HepG2 (cell line): Measurements from ENCODE around the gene ADAM19. TPM values are rescaled to one million over a fixed set of nuclear protein-coding genes. Genes with fewer than 3 reads are reported as not detected.

Source experiments
- ATAC-seq: fragments of 200-7000 bp; cut with Tn5 transposase; 3 replicates; pipeline ENCODE4 v1.9.1; 2020; ENCODE audit warnings: mild to moderate bottlenecking, moderate library complexity
- BruUV-seq: library from RNA; stranded (reverse); fragments of 400-500 nt; replicated peaks from 2 replicates; lab custom pipeline; 2021; lab: Mats Ljungman, UMichigan
- CTCF ChIA-PET: fragments of 300-600 bp; formaldehyde crosslinking; extraction: SDS; loops from one replicate; lab custom pipeline; 2021; ENCODE audit warnings: low total read pairs, inconsistent platforms, low intra/inter-chr PET ratio; lab: Yijun Ruan, JAX
- POLR2A ChIA-PET: fragments of 350-600 bp; sonication (Branson Sonifier 250); formaldehyde crosslinking; loops from one replicate; lab custom pipeline; 2020; ENCODE audit warnings: antibody characterized with exemption, inconsistent platforms; lab: Yijun Ruan, JAX
- DNase-seq: peaks from one replicate; pipeline ENCODE4 v3.0.0-alpha.2; 2015; ENCODE audit warnings: low spot score
- FAIRE-seq: peaks from 3 replicates; lab custom pipeline; 2011; peaks lifted over from hg19 to GRCh38; lab: Jason Lieb, UNC
- H2AFZ ChIP-seq: one replicate; pipeline ENCODE4 v1.6.1; 2011; ENCODE audit warnings: low read length, inconsistent platforms
- H3K27ac ChIP-seq: fragments of 300-600 bp; 3 replicates; pipeline ENCODE4 v1.8.0; 2011; ENCODE audit warnings: mixed run types, mild to moderate bottlenecking, mixed read lengths, low read length, inconsistent platforms; ENCODE audit not compliant: insufficient read depth; ENCODE audit errors: extremely low read length
- H3K27me3 ChIP-seq, 2 experiments: fragments of 200-600 bp in 1 of 2; 2 replicates in 1 of 2; 3 replicates in 1 of 2; pipeline versions ENCODE4 v1.6.0 to v1.8.0; 2011; ENCODE audit warnings: low read length in 2 of 2, mild to moderate bottlenecking in 2 of 2, moderate library complexity in 2 of 2, inconsistent platforms in 1 of 2; ENCODE audit not compliant: insufficient read depth in 2 of 2, control insufficient read depth in 1 of 2
- H3K36me3 ChIP-seq, 2 experiments: fragments of 200-600 bp in 1 of 2; replicated peaks in 1 of 2; 2 replicates in 1 of 2; 3 replicates in 1 of 2; pipeline versions ENCODE4 v1.5.1 to v1.8.0; 2011; ENCODE audit warnings: low read length in 2 of 2, inconsistent platforms in 1 of 2; ENCODE audit not compliant: insufficient read depth in 2 of 2, control insufficient read depth in 1 of 2
- H3K4me1 ChIP-seq: 2 replicates; pipeline ENCODE4 v1.5.1; 2012; ENCODE audit warnings: low read length, inconsistent platforms; ENCODE audit not compliant: insufficient read depth
- H3K4me2 ChIP-seq: 2 replicates; pipeline ENCODE4 v1.6.0; 2011; ENCODE audit warnings: low read depth, low read length, inconsistent platforms
- H3K4me3 ChIP-seq, 3 experiments: fragments of 200-600 bp in 1 of 3; sonication (generic), shearing (Covaris generic) in 1 of 3; replicated peaks in 1 of 3; 2 replicates each; pipeline ENCODE4 v1.5.1; 2011 to 2016; ENCODE audit warnings: low read length in 3 of 3, inconsistent platforms in 2 of 3, low read depth in 2 of 3, mild to moderate bottlenecking in 2 of 3, control low read depth in 1 of 3, mixed read lengths in 1 of 3; ENCODE audit not compliant: insufficient read depth in 1 of 3
- H3K79me2 ChIP-seq: one replicate; pipeline ENCODE4 v1.6.1; 2011; ENCODE audit warnings: low read length, inconsistent platforms; ENCODE audit not compliant: insufficient read depth
- H3K9ac ChIP-seq: 2 replicates; pipeline ENCODE4 v1.6.0; 2011; ENCODE audit warnings: mild to moderate bottlenecking, low read depth, low read length, inconsistent platforms; ENCODE audit not compliant: insufficient read depth
- H3K9me3 ChIP-seq: 2 replicates; pipeline ENCODE4 v1.5.1; 2012; ENCODE audit warnings: mild to moderate bottlenecking, low read length
- H4K20me1 ChIP-seq: 2 replicates; pipeline ENCODE4 v1.6.0; 2011; ENCODE audit warnings: inconsistent platforms, mild to moderate bottlenecking, low read length, moderate library complexity; ENCODE audit not compliant: insufficient read depth
- CEBPG ChIP-seq: IDR thresholded peaks from 2 replicates; pipeline ENCODE4 v1.6.1; 2016
- GABPB1 ChIP-seq: IDR thresholded peaks from 2 replicates; pipeline ENCODE4 v1.6.1; 2016; ENCODE audit warnings: mild to moderate bottlenecking, missing genetic modification reagents, moderate library complexity, missing compliant biosample characterization
- NFE2 ChIP-seq: sonication (generic); formaldehyde crosslinking; IDR thresholded peaks from 2 replicates; pipeline ENCODE4 v1.4.0; 2020; ENCODE audit warnings: missing genetic modification reagents
- STAT5B ChIP-seq: sonication (generic); formaldehyde crosslinking; IDR thresholded peaks from 2 replicates; pipeline ENCODE4 v1.4.0; 2020; ENCODE audit warnings: missing genetic modification reagents
- TCF7L2 ChIP-seq: IDR thresholded peaks from 2 replicates; pipeline ENCODE4 v1.6.1; 2011; ENCODE audit warnings: mild to moderate bottlenecking, low read depth, low read length, moderate library complexity
- TSC22D2 ChIP-seq: sonication (generic); formaldehyde crosslinking; IDR thresholded peaks from 2 replicates; pipeline ENCODE4 v1.5.1; 2020; ENCODE audit warnings: missing genetic modification reagents, mild to moderate bottlenecking, borderline replicate concordance
- ZBED4 ChIP-seq: sonication (generic); formaldehyde crosslinking; IDR thresholded peaks from 2 replicates; pipeline ENCODE4 v1.4.0; 2020; ENCODE audit warnings: missing genetic modification reagents, borderline replicate concordance
- ZNF121 ChIP-seq: sonication (generic); formaldehyde crosslinking; IDR thresholded peaks from 2 replicates; pipeline ENCODE4 v1.5.0; 2020; ENCODE audit warnings: mild to moderate bottlenecking, missing genetic modification reagents
- ZNF224 ChIP-seq: sonication (generic); formaldehyde crosslinking; IDR thresholded peaks from 2 replicates; pipeline ENCODE4 v1.5.0; 2020; ENCODE audit warnings: mild to moderate bottlenecking, missing genetic modification reagents
- ZNF674 ChIP-seq: sonication (generic); formaldehyde crosslinking; IDR thresholded peaks from 2 replicates; pipeline ENCODE4 v1.5.0; 2020; ENCODE audit warnings: low read depth, mild to moderate bottlenecking, missing genetic modification reagents
- ZSCAN21 ChIP-seq: sonication (generic); formaldehyde crosslinking; IDR thresholded peaks from 2 replicates; pipeline ENCODE4 v1.8.0; 2022; ENCODE audit warnings: mild to moderate bottlenecking, missing genetic modification reagents, moderate library complexity, borderline replicate concordance
- ZSCAN29 ChIP-seq: sonication (generic); formaldehyde crosslinking; conservative IDR thresholded peaks from 2 replicates; pipeline ENCODE4 v1.4.0; 2020; ENCODE audit warnings: mild to moderate bottlenecking, missing genetic modification reagents
- WGBS: methylation state at CpG from one replicate; pipeline ENCODE4 v1.1.6; 2017; ENCODE audit warnings: low lambda C conversion rate; 5-methylcytosine and 5-hydroxymethylcytosine counted together
- in situ Hi-C: cut with HindIII; loops from 2 replicates; pipeline ENCODE4 v1.10.0; 2017; ENCODE audit warnings: low pct_unique_long_range_greater_than_20kb; ENCODE audit not compliant: extremely low pct_ligation_motif_present
- intact Hi-C: fragments of 100-400 bp; cut with micrococcal nuclease; formaldehyde crosslinking; loops from one replicate; pipeline ENCODE4 v1.10.0; 2022; ENCODE audit not compliant: unreplicated experiment
- polyA plus RNA-seq, 8 experiments: library from polyadenylated mRNA; depleted of rRNA in 3 of 8; stranded (reverse) in 7 of 8; unstranded in 1 of 8; fragments of >200 nt; fragmentation: Illumina TruSeq in 4 of 8; extraction: Trizol in 4 of 8; gene quantifications; 2 replicates each; pipeline versions ENCODE4 v1.2.1 to v1.2.3, GENCODE V29; 2011 to 2016; ENCODE audit warnings: low read depth in 4 of 8, missing spikeins in 1 of 8, mixed read lengths in 1 of 8; ENCODE audit not compliant: insufficient read depth in 1 of 8
- total RNA-seq, 5 experiments: library from RNA; depleted of rRNA; stranded (reverse); fragments of >200 nt; fragmentation: Illumina TruSeq; extraction: Trizol; gene quantifications; 2 replicates each; pipeline ENCODE4 v1.2.3, GENCODE V29; 2016; ENCODE audit warnings: low read depth in 1 of 5
- TF ChIP-seq, protein P1 (sequence below): sonication (generic); formaldehyde crosslinking; conservative IDR thresholded peaks from 2 replicates; pipeline ENCODE4 v1.8.0; 2022; ENCODE audit warnings: mild to moderate bottlenecking, moderate library complexity, missing genetic modification reagents

The ADAM19 gene
- total and polyA plus RNA-seq, 2 of the 13 experiments (the other 11 are each of a cell fraction or from before 2014, with no cell fraction given), result 0.38 to 0.74 TPM

DNA sequence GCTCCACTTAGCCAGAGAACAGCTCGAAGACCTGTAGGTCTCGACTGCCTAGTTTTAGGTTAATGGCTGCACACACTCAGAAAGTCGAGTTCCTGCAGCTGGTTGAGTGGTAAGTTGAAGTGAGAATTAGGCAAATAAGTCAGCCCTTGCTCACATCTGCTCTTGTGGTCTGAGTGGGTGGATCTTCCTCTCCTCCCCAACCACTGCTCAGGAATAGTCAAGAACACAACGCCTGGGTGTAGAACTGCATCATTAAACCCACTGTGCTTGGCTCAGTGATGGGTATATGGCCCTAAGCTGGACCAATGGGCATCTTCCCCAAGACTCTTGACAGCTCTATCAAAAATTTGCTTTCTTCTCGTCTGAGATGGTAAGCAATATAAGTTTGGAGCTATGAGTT, 20.9 kb upstream of the ADAM19 start:
- intact Hi-C loops, result no loop called here
- no peak overlapping the region for H2AFZ ChIP-seq
- H3K9me3 ChIP-seq, result no peaks in the 10 kb centered on the region
- in situ Hi-C loops, result no loop called here
- no peak for TF ChIP-seq TSC22D2 (CRISPR knock-in tag)
- TF ChIP-seq, protein P1, sequence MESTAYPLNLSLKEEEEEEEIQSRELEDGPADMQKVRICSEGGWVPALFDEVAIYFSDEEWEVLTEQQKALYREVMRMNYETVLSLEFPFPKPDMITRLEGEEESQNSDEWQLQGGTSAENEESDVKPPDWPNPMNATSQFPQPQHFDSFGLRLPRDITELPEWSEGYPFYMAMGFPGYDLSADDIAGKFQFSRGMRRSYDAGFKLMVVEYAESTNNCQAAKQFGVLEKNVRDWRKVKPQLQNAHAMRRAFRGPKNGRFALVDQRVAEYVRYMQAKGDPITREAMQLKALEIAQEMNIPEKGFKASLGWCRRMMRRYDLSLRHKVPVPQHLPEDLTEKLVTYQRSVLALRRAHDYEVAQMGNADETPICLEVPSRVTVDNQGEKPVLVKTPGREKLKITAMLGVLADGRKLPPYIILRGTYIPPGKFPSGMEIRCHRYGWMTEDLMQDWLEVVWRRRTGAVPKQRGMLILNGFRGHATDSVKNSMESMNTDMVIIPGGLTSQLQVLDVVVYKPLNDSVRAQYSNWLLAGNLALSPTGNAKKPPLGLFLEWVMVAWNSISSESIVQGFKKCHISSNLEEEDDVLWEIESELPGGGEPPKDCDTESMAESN (CRISPR knock-in tag), result no peak
- no peak for TF ChIP-seq GABPB1 (CRISPR knock-in tag)
- no peak for TF ChIP-seq ZNF224 (CRISPR knock-in tag)
- TF ChIP-seq ZBED4 (CRISPR knock-in tag), result no peak
- no peak for TF ChIP-seq ZNF674 (CRISPR knock-in tag)
- no peak for TF ChIP-seq ZSCAN29 (CRISPR knock-in tag)
- TF ChIP-seq ZSCAN21 (CRISPR knock-in tag), result no peak
- no peak for TF ChIP-seq CEBPG (CRISPR knock-in tag)
- no peak for TF ChIP-seq TCF7L2
- TF ChIP-seq NFE2, result no peak
- TF ChIP-seq STAT5B, result no peak
- TF ChIP-seq ZNF121 (CRISPR knock-in tag), result no peak
- no peaks in the 10 kb centered on the region for H3K4me1 ChIP-seq
- no peak for DNase-seq
- no peak overlapping the region for H3K27ac ChIP-seq
- ATAC-seq, result no peak
- H3K79me2 ChIP-seq, result no peaks in the 10 kb centered on the region
- H3K4me2 ChIP-seq, result no peak overlapping the region
- H3K27me3 ChIP-seq, result 0 out of 5 replicates have a peak, but pooled peaks cover 0 to 6% of the 10 kb centered on the region in 2 experiments
- POLR2A ChIA-PET, result no interaction called here
- H3K9ac ChIP-seq, result no peak overlapping the region
- H3K4me3 ChIP-seq, result no peak overlapping the region
- FAIRE-seq, result no peak
- H4K20me1 ChIP-seq, result no peaks in the 10 kb centered on the region
- WGBS, result 13% methylated on average over 5 of the region's 5 CpGs
- no peaks in the 10 kb centered on the region for H3K36me3 ChIP-seq
- BruUV-seq, result no TSS peak
- CTCF ChIA-PET, result no interaction called here
